ENCODE results near the gene TMEM167A.
A peak's percentile ranks its signal among the peaks of the same experiment; 100 is the strongest.

The TMEM167A gene

DNA sequence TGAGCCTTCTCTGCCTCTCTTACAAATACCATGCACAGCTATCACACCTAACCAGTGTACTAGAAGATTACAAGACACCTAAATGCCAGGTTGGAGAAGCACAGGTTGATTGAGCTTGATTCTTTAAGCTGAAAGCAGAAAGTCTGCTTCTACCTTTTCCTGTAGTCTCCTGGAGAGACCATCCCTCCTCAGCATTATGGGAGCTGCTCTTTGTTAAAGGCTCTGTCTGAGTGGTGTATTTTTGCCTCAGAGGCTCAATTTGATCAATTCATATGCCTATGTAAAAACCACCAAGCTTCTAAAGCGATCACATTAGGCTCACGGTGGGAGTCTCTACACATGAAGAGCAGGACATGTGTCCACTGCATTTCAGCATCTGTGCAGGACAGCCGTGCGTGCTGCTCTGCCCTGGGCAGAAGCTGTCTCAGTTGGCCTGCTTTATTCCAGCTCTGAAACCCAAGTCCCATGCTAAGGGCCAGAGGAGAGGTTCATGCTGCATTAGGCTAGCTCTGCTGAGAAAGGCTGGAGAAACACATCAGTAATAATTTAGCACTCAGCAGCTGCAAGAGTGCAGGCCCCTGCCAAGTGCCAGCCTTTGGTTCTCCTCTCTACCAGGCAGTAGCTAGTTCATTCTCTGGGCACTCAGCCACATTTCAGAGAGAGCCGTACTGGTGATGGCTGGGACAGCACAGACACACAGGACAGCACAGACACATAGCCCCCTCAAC, 41.7 kb downstream of the TMEM167A start:
- DNase-seq (ENCODE audit: low read depth, low spot score) = no peak

DNA sequence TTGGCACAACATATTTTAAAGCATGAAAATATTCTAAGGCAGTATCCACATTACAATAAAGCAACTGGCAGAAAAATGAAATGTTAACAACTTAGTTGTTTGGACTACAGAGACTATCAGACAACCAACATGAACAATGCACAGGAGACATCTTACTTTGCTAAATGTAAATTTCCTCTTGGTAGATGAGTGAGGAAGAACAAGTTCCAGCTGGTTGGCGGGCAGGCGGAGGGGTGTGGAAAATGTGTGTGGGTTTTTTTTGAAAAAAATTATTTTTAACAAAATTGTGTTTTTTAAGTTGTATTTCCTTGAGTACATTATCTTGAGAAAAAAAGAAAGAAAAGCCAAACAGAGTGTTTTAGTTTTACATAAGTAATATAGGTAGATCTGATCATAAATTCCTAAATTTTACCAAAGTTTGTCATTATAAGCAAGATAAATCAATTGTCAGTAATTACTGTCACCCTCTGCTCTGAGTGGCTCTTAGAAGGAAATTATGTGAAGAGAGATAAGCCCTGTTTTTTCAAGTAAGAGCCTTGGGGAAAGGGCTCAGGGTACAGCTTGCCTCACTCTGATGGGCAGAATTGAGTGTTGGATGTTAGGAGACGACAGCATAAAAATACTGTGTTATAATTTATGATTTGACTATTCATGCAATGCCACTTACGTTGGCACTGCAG, 42.5 kb downstream of the TMEM167A start:
- no peak for DNase-seq (ENCODE audit: low read depth, low spot score)

DNA sequence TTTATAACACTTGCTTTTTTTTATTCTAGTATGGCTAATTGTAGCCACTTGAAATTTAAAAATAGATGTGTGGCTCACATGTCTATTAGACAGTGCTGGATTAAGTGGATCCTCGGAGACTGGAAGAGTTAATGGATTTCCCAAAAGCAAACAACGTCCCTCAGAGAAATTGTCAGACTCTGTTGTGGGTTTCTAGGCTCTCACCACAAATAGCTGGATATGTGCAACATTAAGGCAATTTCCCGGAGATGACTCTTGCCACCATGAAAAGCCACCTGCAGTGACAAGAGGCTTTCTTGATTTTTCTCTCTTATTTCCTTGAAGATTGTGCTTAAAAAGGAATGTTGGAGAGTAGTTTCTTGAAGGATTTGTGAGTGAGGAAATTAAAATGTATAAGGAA, 43.2 kb downstream of the TMEM167A start:
- DNase-seq (ENCODE audit: low read depth, low spot score) = no peak

DNA sequence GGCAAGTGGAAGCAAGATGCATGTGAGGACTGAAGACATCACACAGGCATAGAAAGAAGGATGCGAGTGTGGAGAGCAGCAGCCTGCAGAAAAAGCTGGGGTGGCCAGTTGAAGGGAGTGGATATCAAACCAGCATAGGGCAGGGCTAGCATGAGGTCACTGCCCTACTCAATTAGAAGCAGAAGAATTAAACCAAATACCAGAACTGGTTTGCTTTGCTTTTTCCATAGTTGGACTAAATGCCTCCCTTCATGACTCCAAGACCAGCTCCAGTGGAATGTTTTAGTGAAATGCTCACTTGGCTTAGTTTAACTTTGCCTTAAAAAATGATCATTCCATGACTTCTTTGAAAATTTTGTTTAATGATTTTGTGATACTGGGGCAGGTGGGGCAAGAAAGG, 45.8 kb downstream of the TMEM167A start:
- DNase-seq (ENCODE audit: low read depth, low spot score) = no peak

GRCh38 chr5:83029912-83030311, 47.3 kb downstream of the TMEM167A start:
- no peak for DNase-seq (ENCODE audit: low read depth, low spot score)

- peak; percentile 83 for DNase-seq (ENCODE audit: low read depth, low spot score)
Measured at GRCh38 chr5:83026930-83027687, 50.1 kb downstream of the TMEM167A start.

- DNase-seq (ENCODE audit: low read depth, low spot score) = peak; percentile 89
Measured at GRCh38 chr5:83026516-83026915, 50.7 kb downstream of the TMEM167A start.

- peak; percentile 57 for DNase-seq (ENCODE audit: low read depth, low spot score)
Measured at GRCh38 chr5:83025690-83026478, 51.3 kb downstream of the TMEM167A start.

GRCh38 chr5:83022334-83022733, 54.9 kb downstream of the TMEM167A start:
- no peak for DNase-seq (ENCODE audit: low read depth, low spot score)

DNA sequence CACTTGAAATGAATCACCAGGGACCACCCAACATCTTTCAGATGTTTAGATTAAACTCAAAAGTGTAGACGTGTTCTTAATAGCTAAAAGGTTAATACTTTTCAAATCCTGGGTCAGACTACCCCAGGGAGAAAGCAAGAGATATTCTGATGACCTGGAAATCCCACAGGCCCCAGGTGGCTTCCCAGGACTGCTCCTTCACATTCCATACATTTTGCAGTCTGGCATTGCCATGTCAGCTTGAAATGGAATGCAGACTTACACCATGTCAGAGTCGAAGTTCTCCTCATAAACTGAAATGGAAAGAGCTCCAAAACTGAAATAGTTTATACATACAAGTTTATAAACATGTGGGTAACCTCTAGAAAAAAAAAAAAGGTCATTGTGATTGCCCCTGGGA, 61.5 kb downstream of the TMEM167A start:
- peak; percentile 56 for DNase-seq (ENCODE audit: low read depth, low spot score)

GRCh38 chr5:83011985-83012384, 65.2 kb downstream of the TMEM167A start:
- DNase-seq (ENCODE audit: low read depth, low spot score) = no peak

- DNase-seq (ENCODE audit: low read depth, low spot score) = no peak
Measured at GRCh38 chr5:83009408-83009807, 67.8 kb downstream of the TMEM167A start.

- DNase-seq (ENCODE audit: low read depth, low spot score) = no peak
Measured at GRCh38 chr5:83007755-83008154, 69.4 kb downstream of the TMEM167A start.

DNA sequence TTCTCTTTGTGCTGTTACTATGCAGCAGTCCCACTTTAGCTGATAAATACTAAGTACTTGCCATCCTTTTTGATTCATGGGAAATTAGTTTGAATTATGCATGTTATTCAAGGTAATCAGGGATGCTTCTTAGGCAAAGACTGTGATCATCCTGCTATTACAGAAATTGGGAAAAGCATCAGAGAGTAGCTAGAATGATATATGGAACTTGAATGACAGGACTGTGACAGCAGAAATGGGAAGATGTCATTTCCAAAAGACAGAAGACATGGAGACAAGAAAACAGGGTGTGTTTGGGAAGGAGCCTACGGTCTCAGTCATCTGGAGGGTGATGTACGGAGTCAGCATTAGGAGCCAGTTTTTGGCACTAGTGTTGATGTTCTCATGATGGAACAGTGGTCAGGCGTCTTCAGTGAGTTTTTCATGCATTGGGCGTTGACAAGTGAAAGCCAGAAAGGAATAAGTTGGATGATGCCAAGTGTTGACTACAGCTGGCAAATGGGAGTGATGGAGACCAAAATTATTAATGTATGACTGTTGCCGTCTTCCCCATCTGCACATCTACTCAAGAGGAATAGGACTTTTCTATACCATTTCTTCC, 70.4 kb downstream of the TMEM167A start:
- no peak for DNase-seq (ENCODE audit: low read depth, low spot score)

DNA sequence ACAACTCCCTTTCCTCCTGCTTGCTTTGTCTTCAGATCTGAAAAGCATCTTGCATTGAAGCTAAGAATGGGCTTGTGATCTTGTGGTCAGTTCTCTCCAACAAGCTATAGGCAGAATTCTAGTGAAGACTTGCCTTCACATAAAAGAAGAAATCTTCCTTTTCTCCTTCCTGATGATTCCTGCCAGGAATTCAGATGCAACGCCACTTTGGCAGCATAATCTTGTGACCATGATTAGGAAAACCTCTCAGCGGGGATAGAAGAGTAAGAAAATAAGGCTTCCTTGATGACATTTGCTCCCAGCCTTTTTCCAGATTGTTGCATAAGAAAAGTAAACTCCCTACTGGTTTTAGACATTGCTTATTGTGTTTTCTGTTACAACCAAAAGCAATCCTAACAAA, 73.4 kb downstream of the TMEM167A start:
- no peak for DNase-seq (ENCODE audit: low read depth, low spot score)

Measured in ELF-1 (cell line).